Measurements from ENCODE around the gene OR4B1.

OR4B1 gene

GRCh38 chr11:48263423-48263911, 46.9 kb downstream of the OR4B1 start, which contains the start of gene OR4X1:
Gene OR4X1 (plus strand): TSS chr11:48263861. CDS start chr11:48263861, 0 bp downstream.
- DNase-seq = no peak
